NCI-H510A (cell line): Measurements from ENCODE around the gene CDCA8.
"Not testable (repeated sequence)": the region's sequence is repeated elsewhere in the genome, so short reads cannot be mapped to it uniquely, and the experiment has no call there.

Experiments used
- DNase-seq: peaks from one replicate; lab custom pipeline; 2025; lab: John Stamatoyannopoulos, UW

Gene CDCA8

DNA sequence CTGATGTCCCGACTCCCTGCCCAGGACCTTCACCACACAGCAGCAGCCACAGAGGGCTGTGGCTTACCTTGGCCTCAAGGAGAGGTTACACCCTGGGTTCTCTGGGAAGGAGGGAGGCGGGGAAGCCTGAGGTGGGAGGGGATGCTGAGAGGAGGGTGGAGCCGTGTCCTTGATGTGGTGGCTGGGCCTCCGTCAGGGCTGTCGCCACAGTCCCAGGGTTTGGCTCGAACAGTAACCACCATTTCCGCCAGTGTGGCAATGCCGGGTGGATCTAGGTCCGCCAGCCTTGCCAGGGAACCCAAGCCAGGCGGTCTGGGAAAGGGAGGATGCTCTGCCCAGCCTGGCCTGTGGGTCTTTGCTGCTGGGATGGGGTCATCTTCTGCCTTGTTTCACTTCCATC lies 18.4 kb upstream of the CDCA8 start:
- DNase-seq = no peak

GRCh38 chr1:37676281-37677142 lies 15.8 kb upstream of the CDCA8 start:
- no peak for DNase-seq

DNA sequence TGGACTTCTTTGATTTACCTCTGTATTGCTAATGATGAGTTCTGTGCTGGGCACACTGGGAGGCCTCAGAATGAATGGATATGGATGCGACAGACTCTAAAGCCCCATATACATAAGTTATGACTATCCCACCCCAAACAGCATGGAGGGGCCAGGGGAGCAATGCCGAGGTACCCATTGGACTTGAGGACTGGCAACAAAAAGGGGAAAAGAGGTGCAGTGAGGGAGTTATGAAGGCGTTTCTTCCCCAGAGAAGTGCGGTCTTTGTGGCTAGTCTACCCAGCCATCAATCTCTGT lies 15.2 kb upstream of the CDCA8 start:
- DNase-seq = no peak

DNA sequence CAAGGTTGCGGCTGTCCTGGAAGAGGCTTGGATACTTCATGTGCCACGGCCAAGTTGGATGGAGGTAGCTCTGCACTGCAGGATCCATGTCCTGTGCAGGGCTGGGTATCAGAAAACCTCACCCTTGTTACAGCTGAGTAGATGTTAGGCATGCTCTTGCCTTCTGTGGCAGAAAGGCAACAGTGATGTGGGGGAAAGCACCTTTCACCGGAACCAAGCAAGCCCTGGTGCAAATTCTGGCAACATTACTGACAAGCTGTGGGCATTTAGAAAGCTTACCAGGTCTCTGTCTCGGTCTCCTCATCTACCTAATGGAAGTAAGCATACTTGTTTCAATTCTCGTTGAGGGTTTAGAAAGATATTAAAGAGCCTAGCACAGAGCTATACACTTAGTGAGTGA lies 14.5 kb upstream of the CDCA8 start:
- no peak for DNase-seq

GRCh38 chr1:37680933-37681332 lies 11.4 kb upstream of the CDCA8 start:
- DNase-seq = no peak

DNA sequence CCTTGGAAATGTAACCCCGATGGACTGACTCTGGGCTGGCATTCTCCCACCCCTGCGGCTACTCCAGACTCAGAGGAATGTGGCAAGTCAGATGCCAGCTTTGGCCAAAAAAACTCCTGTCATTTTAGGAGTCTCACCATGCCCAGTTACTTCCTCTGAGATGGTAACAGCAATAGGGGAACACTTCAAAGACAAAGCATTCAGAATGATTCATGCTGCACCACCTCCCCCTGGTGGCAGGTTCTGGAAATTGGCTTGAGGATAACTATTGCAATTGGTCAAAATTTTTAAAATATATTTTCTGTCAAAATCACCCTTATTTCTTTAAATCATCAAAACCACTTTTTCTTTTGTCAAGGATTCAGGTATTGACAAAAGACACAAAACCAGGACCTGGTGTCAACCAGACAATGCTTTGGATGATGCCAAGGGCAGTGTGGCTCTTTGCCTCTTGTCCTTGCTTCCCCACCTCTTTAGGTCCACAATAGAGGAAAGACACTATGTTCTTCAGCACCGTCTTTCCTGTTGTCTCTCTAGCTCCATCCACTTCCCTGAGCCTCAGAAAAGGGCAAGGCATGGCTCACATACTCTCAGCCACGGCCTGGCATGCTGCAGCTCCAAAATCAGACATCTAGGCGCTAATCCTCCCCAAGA lies 9.9 kb upstream of the CDCA8 start:
- DNase-seq = peak; percentile 88

GRCh38 chr1:37684182-37684581 lies 8.1 kb upstream of the CDCA8 start:
- DNase-seq = not testable (repeated sequence)

DNA sequence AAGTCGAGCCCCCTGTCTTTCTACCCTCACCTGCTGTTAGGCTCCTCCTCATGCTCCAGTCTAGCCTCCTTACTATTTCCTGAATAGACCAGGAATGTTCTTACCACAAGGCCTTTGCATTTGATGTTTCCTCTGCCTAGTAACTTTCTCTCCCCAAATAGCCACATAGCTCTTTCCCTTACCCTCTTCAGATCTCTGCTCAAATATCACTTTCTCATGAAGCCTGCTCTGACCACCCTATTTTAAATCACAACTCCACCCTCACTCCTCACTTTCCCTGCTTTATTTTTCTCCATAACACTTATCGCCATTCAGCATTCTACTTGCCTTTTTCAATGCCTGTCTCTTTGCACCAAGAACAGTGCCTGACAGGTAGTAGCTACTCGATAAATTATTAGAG lies 6.6 kb upstream of the CDCA8 start:
- DNase-seq = no peak

- not testable (repeated sequence) for DNase-seq
These were observed 4.6 kb upstream of the CDCA8 start for GRCh38 chr1:37687764-37688163.

DNA sequence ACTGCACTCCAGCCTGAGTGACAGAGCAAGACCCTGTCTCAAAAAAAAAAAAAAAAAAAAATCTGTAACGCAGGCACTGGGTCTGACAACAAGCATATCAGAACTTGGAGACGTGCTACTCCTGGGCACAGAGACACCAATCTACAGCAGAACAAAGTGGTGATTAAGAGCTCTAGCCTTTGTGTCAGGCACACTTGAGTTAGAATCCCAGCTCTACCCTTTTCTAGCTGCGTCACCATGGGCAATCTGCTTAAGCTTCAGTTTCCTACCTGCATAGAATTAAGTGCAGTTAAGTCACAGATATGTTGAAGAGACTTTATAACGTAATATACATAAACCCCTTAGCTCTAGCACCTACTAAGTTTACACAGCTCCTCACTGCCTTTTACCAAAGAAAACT lies 3.4 kb upstream of the CDCA8 start:
- DNase-seq = no peak

- peak; percentile 95 for DNase-seq
These were observed 729 bp upstream of the CDCA8 start for GRCh38 chr1:37691497-37692077.

DNA sequence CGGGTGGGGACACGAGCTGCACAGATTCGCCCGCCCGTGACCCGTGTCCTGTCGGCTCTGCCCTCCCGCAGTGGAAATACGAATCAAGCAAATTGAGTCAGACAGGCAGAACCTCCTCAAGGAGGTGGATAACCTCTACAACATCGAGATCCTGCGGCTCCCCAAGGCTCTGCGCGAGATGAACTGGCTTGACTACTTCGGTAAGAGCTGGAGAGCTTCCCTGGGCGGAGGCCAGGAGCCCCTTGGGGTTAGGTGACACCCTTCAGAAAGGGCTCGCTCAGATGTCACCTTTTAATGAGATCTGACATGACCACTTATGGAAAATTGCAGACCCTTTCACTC lies 489 bp downstream of the CDCA8 start:
- no peak for DNase-seq

- DNase-seq = no peak
These were observed 4.8 kb downstream of the CDCA8 start for GRCh38 chr1:37697090-37697489.

GRCh38 chr1:37697737-37698136 lies 5.4 kb downstream of the CDCA8 start:
- DNase-seq = no peak

GRCh38 chr1:37699147-37699546 lies 6.8 kb downstream of the CDCA8 start:
- no peak for DNase-seq

DNA sequence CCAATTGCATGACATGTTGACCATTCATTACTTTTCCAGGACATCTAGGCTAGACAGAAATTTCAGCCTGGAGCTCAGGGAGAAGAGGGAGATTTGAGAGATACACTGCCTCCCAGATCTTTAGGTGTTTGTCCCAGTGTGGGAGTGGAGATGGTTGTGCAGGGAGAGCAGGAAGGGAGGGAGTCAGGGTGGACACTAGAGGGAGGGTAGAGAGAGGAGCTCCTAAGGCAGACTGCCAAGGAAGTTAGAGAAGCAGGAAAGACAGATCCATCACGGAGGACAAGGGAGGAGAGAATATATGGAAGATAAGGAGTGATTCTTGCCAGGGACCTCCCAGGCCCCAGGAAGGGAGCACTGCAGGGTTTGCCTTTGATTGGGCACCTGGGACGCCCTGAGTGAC lies 8.7 kb downstream of the CDCA8 start:
- no peak for DNase-seq

DNA sequence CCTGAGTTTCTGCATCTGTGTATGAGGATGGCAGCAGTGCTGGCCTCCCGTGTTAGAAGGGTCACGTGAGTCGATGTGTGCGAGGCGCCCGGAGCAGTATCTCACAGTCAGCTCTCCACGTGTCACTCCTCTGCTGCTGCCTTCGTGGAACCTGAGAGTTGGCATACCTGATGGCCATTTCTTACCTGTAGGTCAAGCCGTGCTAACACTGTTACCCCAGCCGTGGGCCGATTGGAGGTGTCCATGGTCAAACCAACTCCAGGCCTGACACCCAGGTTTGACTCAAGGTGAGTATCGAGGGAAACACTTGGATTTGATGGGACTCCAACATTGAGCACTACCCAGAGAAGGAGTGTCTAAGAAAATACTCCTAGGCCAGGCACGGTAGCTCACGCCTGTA lies 10.7 kb downstream of the CDCA8 start:
- DNase-seq = no peak

- DNase-seq = no peak
These were observed 12.7 kb downstream of the CDCA8 start for GRCh38 chr1:37704966-37705365.

GRCh38 chr1:37705399-37705798 lies 13.1 kb downstream of the CDCA8 start:
- DNase-seq = no peak

DNA sequence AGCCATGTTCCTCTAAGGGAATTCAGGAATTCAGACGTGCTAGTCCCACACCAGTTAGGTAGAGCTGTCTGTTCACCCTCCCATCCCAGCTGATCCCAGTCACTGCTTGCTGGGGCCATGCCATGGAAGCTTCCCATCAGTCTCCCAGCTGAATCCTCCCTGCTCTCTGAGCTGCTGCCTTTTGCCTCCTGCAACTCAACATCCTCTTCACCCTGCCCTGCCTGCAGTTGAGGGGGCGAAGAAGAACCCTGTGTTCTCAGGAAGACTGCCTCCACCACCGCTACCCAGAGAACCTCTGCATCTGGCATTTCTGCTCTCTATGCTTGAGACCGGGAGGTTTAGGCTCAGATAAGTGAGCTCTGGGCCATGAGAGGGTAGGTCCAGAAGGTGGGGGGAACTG lies 16.2 kb downstream of the CDCA8 start:
- DNase-seq = no peak

DNA sequence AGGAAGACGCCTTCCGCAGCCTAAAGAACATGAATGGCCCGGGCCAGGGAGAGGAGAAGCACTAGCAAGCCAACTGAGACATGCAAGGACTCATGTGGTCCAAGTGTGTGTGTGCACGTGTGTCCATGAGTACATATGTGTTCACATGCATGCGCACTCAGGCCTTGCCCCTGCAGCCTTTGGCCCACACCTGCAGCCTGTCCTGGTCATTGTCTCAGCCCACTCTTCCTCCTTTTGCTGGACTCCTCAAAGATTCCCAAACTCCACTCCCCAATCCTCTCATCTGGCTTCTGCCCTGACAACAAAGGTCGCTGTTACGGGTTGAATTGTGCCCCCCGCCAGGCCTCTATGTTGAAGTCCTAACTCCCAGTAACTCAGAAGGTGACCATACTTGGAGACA lies 21.9 kb downstream of the CDCA8 start:
- no peak for DNase-seq

DNA sequence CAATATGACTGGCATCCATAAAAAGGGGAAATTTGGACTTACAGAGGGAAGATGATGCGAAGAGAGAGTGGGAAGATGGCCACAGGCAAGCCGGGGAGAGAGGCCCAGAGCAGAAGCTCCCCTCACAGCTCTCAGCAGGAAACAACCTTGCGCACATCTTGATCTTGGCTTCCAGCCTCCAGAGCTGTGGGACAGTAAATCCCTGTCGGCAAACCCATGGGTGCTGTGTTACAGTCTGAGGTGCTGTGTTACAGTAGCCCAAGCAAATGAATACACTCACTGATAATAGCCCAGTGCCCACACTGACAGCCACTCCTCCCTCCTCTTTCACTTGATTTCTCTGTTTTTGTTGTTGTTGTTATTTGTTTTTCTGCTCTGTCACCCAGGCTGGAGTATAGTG lies 22.4 kb downstream of the CDCA8 start:
- DNase-seq = no peak

- DNase-seq = no peak
These were observed 24.0 kb downstream of the CDCA8 start for GRCh38 chr1:37716321-37716720.

DNA sequence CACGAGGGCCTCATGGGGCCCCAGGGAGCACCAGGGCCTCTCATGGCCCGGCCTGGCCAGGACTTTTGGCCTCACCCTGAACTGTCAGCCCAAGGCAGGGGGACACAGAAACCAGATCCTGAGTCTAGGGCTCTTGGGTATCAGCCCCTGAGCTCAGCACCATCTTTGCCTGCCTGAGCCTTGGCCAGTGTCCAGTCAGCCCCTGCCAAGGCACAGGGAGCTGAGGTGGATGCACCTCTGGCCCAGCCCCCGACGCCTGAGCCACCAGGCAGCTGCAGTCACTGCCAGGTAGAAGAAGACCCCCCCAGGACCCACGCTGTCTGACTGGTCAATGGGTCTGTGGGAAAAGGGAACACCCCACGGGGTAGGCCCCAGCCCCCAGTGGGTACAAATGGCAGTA lies 25.3 kb downstream of the CDCA8 start:
- no peak for DNase-seq
